GM23338 (cell line): ENCODE data around the gene DSC2. TPM values are rescaled to one million over a fixed set of nuclear protein-coding genes. Genes with fewer than 3 reads are reported as not detected.

Experiments
- ATAC-seq: fragments of 200-7000 bp; cut with Tn5 transposase; 3 replicates; pipeline ENCODE4 v1.9.1; 2020
- DNase-seq: peaks from one replicate; pipeline ENCODE4 v3.0.0-alpha.2; 2015; ENCODE audit warnings: low spot score
- H2AFZ ChIP-seq: fragments of 200-600 bp; sonication (generic); 2 replicates; pipeline ENCODE4 v1.8.0; 2016; ENCODE audit warnings: antibody characterized with exemption, mild to moderate bottlenecking, moderate library complexity
- H3F3A ChIP-seq: fragments of 200-600 bp; sonication (generic); replicated peaks from 2 replicates; pipeline ENCODE4 v1.8.0; 2017; ENCODE audit warnings: antibody characterized with exemption, mixed run types, low read depth
- H3K27ac ChIP-seq: fragments of 200-600 bp; sonication (generic); 2 replicates; pipeline ENCODE4 v1.6.1; 2016; ENCODE audit warnings: low read depth
- H3K27me3 ChIP-seq: fragments of 200-600 bp; sonication (generic); 2 replicates; pipeline ENCODE4 v1.8.0; 2016; ENCODE audit warnings: mild to moderate bottlenecking, mixed run types, moderate library complexity; ENCODE audit not compliant: insufficient read depth
- H3K36me3 ChIP-seq: fragments of 200-600 bp; sonication (generic); 2 replicates; pipeline ENCODE4 v1.8.0; 2016; ENCODE audit warnings: mild to moderate bottlenecking; ENCODE audit not compliant: insufficient read depth
- H3K4me1 ChIP-seq: fragments of 200-600 bp; sonication (generic); 2 replicates; pipeline ENCODE4 v1.8.0; 2016; ENCODE audit warnings: mild to moderate bottlenecking, moderate library complexity; ENCODE audit not compliant: insufficient read depth
- H3K4me2 ChIP-seq: fragments of 200-600 bp; sonication (generic); 2 replicates; pipeline ENCODE4 v1.7.1; 2017; ENCODE audit warnings: mixed run types
- H3K4me3 ChIP-seq: fragments of 200-600 bp; sonication (generic); 2 replicates; pipeline ENCODE4 v1.6.1; 2016; ENCODE audit warnings: mixed run types
- H3K79me2 ChIP-seq: fragments of 200-600 bp; sonication (generic); replicated peaks from 2 replicates; pipeline ENCODE4 v1.8.0; 2017; ENCODE audit warnings: mild to moderate bottlenecking; ENCODE audit not compliant: insufficient read depth
- H3K9me2 ChIP-seq: fragments of 200-600 bp; sonication (generic); 2 replicates; pipeline ENCODE4 v1.8.0; 2017; ENCODE audit not compliant: insufficient read depth
- H4K20me1 ChIP-seq: fragments of 200-600 bp; sonication (generic); replicated peaks from 2 replicates; pipeline ENCODE4 v1.8.0; 2017; ENCODE audit warnings: mild to moderate bottlenecking; ENCODE audit not compliant: insufficient read depth
- H3K27ac Mint-ChIP-seq: 2 replicates; pipeline ENCODE4 v1.8.0; 2020; ENCODE audit warnings: inconsistent platforms, mild to moderate bottlenecking, moderate library complexity, mixed read lengths
- H3K27me3 Mint-ChIP-seq: 3 replicates; pipeline ENCODE4 v1.8.0; 2022; ENCODE audit warnings: low read depth, mild to moderate bottlenecking, moderate library complexity, mixed read lengths, inconsistent platforms; ENCODE audit not compliant: insufficient read depth, poor library complexity
- H3K36me3 Mint-ChIP-seq: 3 replicates; pipeline ENCODE4 v1.8.0; 2021; ENCODE audit warnings: low read depth, mild to moderate bottlenecking, inconsistent platforms, moderate library complexity, mixed read lengths
- H3K4me1 Mint-ChIP-seq: 3 replicates; pipeline ENCODE4 v1.8.0; 2020; ENCODE audit warnings: mild to moderate bottlenecking, inconsistent platforms, mixed read lengths
- H3K4me3 Mint-ChIP-seq: 3 replicates; pipeline ENCODE4 v1.8.0; 2021; ENCODE audit warnings: moderate library complexity, mild to moderate bottlenecking, inconsistent platforms, mixed read lengths
- H3K9me3 Mint-ChIP-seq: 3 replicates; pipeline ENCODE4 v1.8.0; 2020; ENCODE audit warnings: moderate library complexity, mild to moderate bottlenecking, inconsistent platforms, mixed read lengths
- CREB1 ChIP-seq: fragments of 250-450 bp; sonication (Bioruptor Pico); IDR thresholded peaks from 2 replicates; pipeline ENCODE4 v1.5.0; 2020; ENCODE audit warnings: low read depth, mild to moderate bottlenecking, moderate library complexity
- CTCF ChIP-seq, 2 experiments: fragments of 200-600 bp in 1 of 2; sonication (generic) in 1 of 2; conservative IDR thresholded peaks; 2 replicates each; pipeline versions ENCODE4 v1.5.1 to v1.6.1; 2016 to 2017; ENCODE audit warnings: antibody characterized with exemption in 2 of 2, low read depth in 2 of 2, mild to moderate bottlenecking in 2 of 2, moderate library complexity in 1 of 2
- ETS1 ChIP-seq: IDR thresholded peaks from 2 replicates; pipeline ENCODE4 v1.6.1; 2016; ENCODE audit warnings: antibody characterized with exemption
- EZH2 ChIP-seq: fragments of 200-600 bp; sonication (generic); IDR thresholded peaks from one replicate; pipeline ENCODE4 v1.8.0; 2017; ENCODE audit warnings: antibody characterized with exemption, mild to moderate bottlenecking, low read depth; ENCODE audit not compliant: unreplicated experiment
- NANOG ChIP-seq: IDR thresholded peaks from 2 replicates; pipeline ENCODE4 v1.6.1; 2016; ENCODE audit warnings: antibody characterized with exemption, borderline replicate concordance
- REST ChIP-seq: IDR thresholded peaks from one replicate; pipeline ENCODE4 v1.6.1; 2018; ENCODE audit warnings: antibody characterized with exemption; ENCODE audit not compliant: unreplicated experiment
- ZNF114 ChIP-seq: fragments of 250-450 bp; sonication (Bioruptor Pico); IDR thresholded peaks from 2 replicates; pipeline ENCODE4 v1.5.0; 2020; ENCODE audit warnings: mild to moderate bottlenecking, moderate library complexity
- ZNF462 ChIP-seq: fragments of 250-450 bp; sonication (Bioruptor Pico); IDR thresholded peaks from 2 replicates; pipeline ENCODE4 v1.5.0; 2020; ENCODE audit warnings: mild to moderate bottlenecking, moderate library complexity
- polyA plus RNA-seq: library from polyadenylated mRNA; unstranded; fragments of >200 nt; fragmentation: Nextera tagmentation; extraction: Ambion mirVana; gene quantifications from 2 replicates; pipeline ENCODE4 v1.2.1, GENCODE V29; 2016
- total RNA-seq: library from RNA; depleted of rRNA; stranded (reverse); fragments of >200 nt; shearing (Covaris generic); gene quantifications from 2 replicates; pipeline ENCODE4 v1.2.3, GENCODE V29; 2014

Gene DSC2
- total and polyA plus RNA-seq, 2 experiments from 2014 or later: 10.5 to 20.4 TPM

GRCh38 chr18:31149351-31149750 is 47.1 kb upstream of the DSC2 start:
- Histone ChIP-seq H3K27ac (no peak overlapping the region), H3K36me3 (no peaks in the 10 kb centered on the region), H3K4me1 (no peaks in the 10 kb centered on the region), H4K20me1 (no peaks in the 10 kb centered on the region), H2AFZ (no peak overlapping the region), H3K79me2 (no peaks in the 10 kb centered on the region), H3F3A (no peaks in the 10 kb centered on the region), H3K4me3 (no peak overlapping the region), H3K9me2 (no peaks in the 10 kb centered on the region), H3K4me2 (no peak overlapping the region), H3K27me3 (no peaks in the 10 kb centered on the region)
- no peak for ATAC-seq
- TF ChIP-seq CTCF (conservative IDR thresholded peaks at IDR 0.05; ENCODE audit: low read depth in 2 of 2) (no peak), NANOG (no peak), ZNF114 (no peak), ZNF462 (CRISPR knock-in tag) (no peak)
- no peak overlapping the region for H3K4me3 Mint-ChIP-seq
- H3K27me3 Mint-ChIP-seq: no peaks in the 10 kb centered on the region
- no peak for DNase-seq
- H3K36me3 Mint-ChIP-seq: no peaks in the 10 kb centered on the region
- H3K9me3 Mint-ChIP-seq: no peaks in the 10 kb centered on the region; the same call in 2 of the 3 replicates
- H3K4me1 Mint-ChIP-seq: no peaks in the 10 kb centered on the region
- H3K27ac Mint-ChIP-seq: no peak overlapping the region

GRCh38 chr18:31148600-31148999 is 46.4 kb upstream of the DSC2 start:
- H4K20me1 ChIP-seq: no peaks in the 10 kb centered on the region
- H3K4me1 ChIP-seq: no peaks in the 10 kb centered on the region
- H3F3A ChIP-seq: no peaks in the 10 kb centered on the region
- DNase-seq (no peak), ATAC-seq (no peak)
- no peaks in the 10 kb centered on the region; the same call in 2 of the 3 replicates for H3K9me3 Mint-ChIP-seq
- H3K36me3 Mint-ChIP-seq: no peaks in the 10 kb centered on the region
- H3K36me3 ChIP-seq: no peaks in the 10 kb centered on the region
- H3K27me3 Mint-ChIP-seq: no peaks in the 10 kb centered on the region
- H3K27me3 ChIP-seq: no peaks in the 10 kb centered on the region
- no peak overlapping the region for H2AFZ ChIP-seq
- no peak overlapping the region for H3K4me2 ChIP-seq
- no peaks in the 10 kb centered on the region for H3K4me1 Mint-ChIP-seq
- H3K27ac Mint-ChIP-seq: no peak overlapping the region
- H3K27ac ChIP-seq: no peak overlapping the region
- no peak overlapping the region for H3K4me3 Mint-ChIP-seq
- H3K9me2 ChIP-seq: no peaks in the 10 kb centered on the region
- no peak overlapping the region for H3K4me3 ChIP-seq
- H3K79me2 ChIP-seq: no peaks in the 10 kb centered on the region
- TF ChIP-seq EZH2 (no peak), ETS1 (no peak), REST (no peak), CREB1 (CRISPR knock-in tag) (no peak)
